AG04450 (cell line): Measurements from ENCODE around the gene ZCRB1. TPM values are rescaled to one million over a fixed set of nuclear protein-coding genes. Genes with fewer than 3 reads are reported as not detected.

ENCODE experiments used
- CTCF ChIA-PET: fragments of 300-600, 350-600 bp; formaldehyde crosslinking; extraction: SDS; loops from one replicate; lab custom pipeline; 2022; ENCODE audit warnings: antibody characterized with exemption, inconsistent platforms; lab: Charles Lee
- POLR2A ChIA-PET: fragments of 350-600 bp; formaldehyde crosslinking; extraction: SDS; loops from one replicate; lab custom pipeline; 2021; ENCODE audit warnings: antibody characterized with exemption, inconsistent platforms; lab: Yijun Ruan, JAX
- DNase-seq: peaks from one replicate; pipeline ENCODE4 v3.0.0-alpha.2; 2011; ENCODE audit warnings: low read depth, low spot score
- H3K27ac ChIP-seq: one replicate; pipeline ENCODE4 v1.5.1; 2012; ENCODE audit warnings: low read depth, low read length, control low read depth
- H3K27me3 ChIP-seq: one replicate; pipeline ENCODE4 v1.6.0; 2012; ENCODE audit warnings: low read length; ENCODE audit not compliant: control insufficient read depth, insufficient read depth
- H3K4me3 ChIP-seq: 2 replicates; pipeline ENCODE4 v1.5.1; 2011; ENCODE audit warnings: mild to moderate bottlenecking, low read depth, low read length, control low read depth
- H3K9me3 ChIP-seq: 2 replicates; pipeline ENCODE4 v1.5.1; 2012; ENCODE audit warnings: low read length; ENCODE audit not compliant: control insufficient read depth, insufficient read depth
- polyA plus RNA-seq: library from polyadenylated mRNA; depleted of rRNA; stranded (reverse); fragments of >200 nt; gene quantifications from 2 replicates; pipeline ENCODE4 v1.2.3, GENCODE V29; 2011; rRNA removed
- small RNA-seq: library from RNA; depleted of rRNA; stranded (forward); fragments of <200 nt; gene quantifications from one replicate; pipeline ENCODE3, GENCODE V24; 2012; ENCODE audit warnings: low read depth; ENCODE audit not compliant: insufficient read length
- TF ChIP-seq, protein P1 (sequence below): IDR thresholded peaks from 2 replicates; pipeline ENCODE4 v1.5.1; 2011; ENCODE audit warnings: low read depth, low read length, control low read depth, inconsistent platforms

Gene ZCRB1
- polyA plus RNA-seq, 1 experiment: 59.6 TPM

DNA sequence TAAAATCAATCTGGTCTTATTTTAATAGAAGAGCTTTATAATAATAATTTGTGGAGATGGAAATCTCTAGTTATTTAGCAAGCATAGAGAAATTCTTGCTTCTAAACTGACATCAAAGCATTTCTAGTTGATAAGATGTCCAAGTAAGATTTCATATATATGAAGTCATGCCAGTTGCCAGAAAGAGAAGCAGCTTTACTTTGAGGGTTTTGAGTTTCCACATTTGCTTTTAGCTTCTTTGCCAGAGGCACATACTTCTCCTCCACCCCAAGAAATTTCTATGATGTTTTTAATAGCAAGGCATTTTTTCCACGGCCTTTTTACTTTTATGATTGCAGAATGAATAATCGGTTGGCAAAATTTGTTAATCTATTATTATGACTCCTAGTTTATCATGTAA, 63.6 kb downstream of the ZCRB1 start:
- CTCF ChIA-PET: interaction anchor here (1.0 kb wide), 1 partner anchor 110 kb away, joined by 3 read pairs; no protein-coding TSS in a partner anchor

More for the DNA sequence above, 63.6 kb downstream of the ZCRB1 start:
- H3K27me3 ChIP-seq: no peaks in the 10 kb centered on the region
- POLR2A ChIA-PET: no interaction called here
- no peak overlapping the region for H3K27ac ChIP-seq
- no peak overlapping the region for H3K4me3 ChIP-seq
- TF ChIP-seq, protein P1, sequence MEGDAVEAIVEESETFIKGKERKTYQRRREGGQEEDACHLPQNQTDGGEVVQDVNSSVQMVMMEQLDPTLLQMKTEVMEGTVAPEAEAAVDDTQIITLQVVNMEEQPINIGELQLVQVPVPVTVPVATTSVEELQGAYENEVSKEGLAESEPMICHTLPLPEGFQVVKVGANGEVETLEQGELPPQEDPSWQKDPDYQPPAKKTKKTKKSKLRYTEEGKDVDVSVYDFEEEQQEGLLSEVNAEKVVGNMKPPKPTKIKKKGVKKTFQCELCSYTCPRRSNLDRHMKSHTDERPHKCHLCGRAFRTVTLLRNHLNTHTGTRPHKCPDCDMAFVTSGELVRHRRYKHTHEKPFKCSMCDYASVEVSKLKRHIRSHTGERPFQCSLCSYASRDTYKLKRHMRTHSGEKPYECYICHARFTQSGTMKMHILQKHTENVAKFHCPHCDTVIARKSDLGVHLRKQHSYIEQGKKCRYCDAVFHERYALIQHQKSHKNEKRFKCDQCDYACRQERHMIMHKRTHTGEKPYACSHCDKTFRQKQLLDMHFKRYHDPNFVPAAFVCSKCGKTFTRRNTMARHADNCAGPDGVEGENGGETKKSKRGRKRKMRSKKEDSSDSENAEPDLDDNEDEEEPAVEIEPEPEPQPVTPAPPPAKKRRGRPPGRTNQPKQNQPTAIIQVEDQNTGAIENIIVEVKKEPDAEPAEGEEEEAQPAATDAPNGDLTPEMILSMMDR: no peak
- DNase-seq: no peak
- no peaks in the 10 kb centered on the region for H3K9me3 ChIP-seq

Small RNA genes within 50 kb of the gene (small RNA-seq; reads per million reads assigned to genes)
- gene MIR7851: not detected
- not detected for gene RF00090

Other genes starting within 250 kb of the ZCRB1 start
- gene GXYLT1, start 181.2 kb downstream of the ZCRB1 start, polyA plus RNA-seq: 13.4 and 20.6 TPM in 2 replicates
- 12.1 and 16.5 TPM in 2 replicates for gene YAF2, start 87.8 kb downstream of the ZCRB1 start, polyA plus RNA-seq
- 59.4 and 89.1 TPM in 2 replicates for gene PPHLN1, start 73 bp upstream of the ZCRB1 start, polyA plus RNA-seq